NB4 (cell line): ENCODE measurements around the gene C11orf52.

Experiments
- DNase-seq: peaks from one replicate; pipeline ENCODE4 v3.0.0; 2010; ENCODE audit warnings: low read depth
- H3K4me3 ChIP-seq: one replicate; pipeline ENCODE4 v1.5.1; 2011; ENCODE audit warnings: mild to moderate bottlenecking, low read depth, low read length, moderate library complexity
- MAX ChIP-seq: IDR thresholded peaks from 2 replicates; pipeline ENCODE4 v1.6.1; 2011; ENCODE audit warnings: low read depth, low read length
- MYC ChIP-seq: IDR thresholded peaks from 2 replicates; pipeline ENCODE4 v1.6.1; 2011; ENCODE audit warnings: low read depth, low read length
- POLR2A ChIP-seq: IDR thresholded peaks from 2 replicates; pipeline ENCODE4 v1.6.1; 2011; ENCODE audit warnings: mild to moderate bottlenecking; ENCODE audit not compliant: insufficient read length; ENCODE audit errors: extremely low read depth
- TF ChIP-seq, protein P1 (sequence below): IDR thresholded peaks from one replicate; pipeline ENCODE4 v1.5.1; 2012; ENCODE audit warnings: low read depth, low read length

C11orf52 gene

GRCh38 chr11:111976119-111976766, 57.5 kb downstream of the C11orf52 start:
- H3K4me3 ChIP-seq: no peak overlapping the region
- TF ChIP-seq MYC (no peak), MAX (no peak), POLR2A (no peak)
- TF ChIP-seq, protein P1, sequence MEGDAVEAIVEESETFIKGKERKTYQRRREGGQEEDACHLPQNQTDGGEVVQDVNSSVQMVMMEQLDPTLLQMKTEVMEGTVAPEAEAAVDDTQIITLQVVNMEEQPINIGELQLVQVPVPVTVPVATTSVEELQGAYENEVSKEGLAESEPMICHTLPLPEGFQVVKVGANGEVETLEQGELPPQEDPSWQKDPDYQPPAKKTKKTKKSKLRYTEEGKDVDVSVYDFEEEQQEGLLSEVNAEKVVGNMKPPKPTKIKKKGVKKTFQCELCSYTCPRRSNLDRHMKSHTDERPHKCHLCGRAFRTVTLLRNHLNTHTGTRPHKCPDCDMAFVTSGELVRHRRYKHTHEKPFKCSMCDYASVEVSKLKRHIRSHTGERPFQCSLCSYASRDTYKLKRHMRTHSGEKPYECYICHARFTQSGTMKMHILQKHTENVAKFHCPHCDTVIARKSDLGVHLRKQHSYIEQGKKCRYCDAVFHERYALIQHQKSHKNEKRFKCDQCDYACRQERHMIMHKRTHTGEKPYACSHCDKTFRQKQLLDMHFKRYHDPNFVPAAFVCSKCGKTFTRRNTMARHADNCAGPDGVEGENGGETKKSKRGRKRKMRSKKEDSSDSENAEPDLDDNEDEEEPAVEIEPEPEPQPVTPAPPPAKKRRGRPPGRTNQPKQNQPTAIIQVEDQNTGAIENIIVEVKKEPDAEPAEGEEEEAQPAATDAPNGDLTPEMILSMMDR: no peak
- no peak for DNase-seq
